ENCODE data around the gene TNS2.

DNA sequence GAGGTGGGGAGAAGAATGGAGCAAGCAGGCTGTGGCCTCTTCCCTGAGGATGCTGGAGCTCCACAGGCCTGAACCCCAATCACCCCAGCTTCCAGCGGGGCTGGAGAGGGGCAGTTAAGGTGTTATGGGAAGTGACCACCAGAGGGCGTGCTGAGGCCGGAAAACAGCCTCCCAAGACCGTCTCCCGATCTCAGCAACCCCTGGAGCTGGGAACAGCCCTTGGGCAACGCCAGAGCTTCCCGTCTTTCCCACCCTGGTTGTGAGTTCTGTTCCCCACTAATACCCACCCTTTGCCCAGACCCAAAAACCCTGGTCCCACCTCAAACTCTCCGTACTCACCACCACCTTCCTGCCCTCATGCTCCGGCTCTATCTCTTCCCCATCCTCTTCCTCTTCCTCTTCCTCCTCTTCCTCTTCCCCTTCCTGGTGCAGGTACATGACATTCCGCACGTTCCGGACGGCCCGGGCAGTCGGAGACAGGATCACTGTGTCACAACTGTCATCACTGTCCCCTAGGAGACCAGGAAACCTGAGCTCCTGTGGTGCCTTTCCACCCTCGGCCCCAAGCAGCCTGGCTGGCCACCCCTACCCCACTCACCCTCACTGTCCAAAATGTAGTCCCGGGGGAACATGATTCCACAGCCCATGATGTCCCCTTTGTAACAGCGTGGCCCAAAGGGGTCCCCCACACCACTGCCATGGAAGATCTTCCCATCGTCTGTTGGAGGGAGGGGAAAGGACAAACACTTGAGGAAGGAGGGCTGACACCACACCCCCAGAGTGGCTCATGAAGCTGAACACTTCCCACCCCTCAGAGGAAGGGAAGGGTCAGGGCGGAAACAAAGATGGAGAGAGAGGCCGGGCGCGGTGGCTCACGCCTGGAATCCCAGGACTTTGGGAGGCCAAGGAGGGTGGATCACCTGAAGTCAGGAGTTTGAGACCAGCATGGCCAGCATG lies 16.4 kb downstream of the TNS2 start:
- peak; percentile 87 for TF ChIP-seq CTCF (IDR thresholded peaks at IDR 0.05)
- TF ChIP-seq EZH2phosphoT487 (IDR thresholded peaks at IDR 0.05) = no peak

All from neural progenitor cell (in vitro differentiated cells).